ENCODE data around the gene MRPS15. TPM values are rescaled to one million over a fixed set of nuclear protein-coding genes. Genes with fewer than 3 reads are reported as not detected.

MRPS15 gene
- total and polyA plus RNA-seq, 7 donors: 70.3 to 115 (median 85.3) TPM

DNA sequence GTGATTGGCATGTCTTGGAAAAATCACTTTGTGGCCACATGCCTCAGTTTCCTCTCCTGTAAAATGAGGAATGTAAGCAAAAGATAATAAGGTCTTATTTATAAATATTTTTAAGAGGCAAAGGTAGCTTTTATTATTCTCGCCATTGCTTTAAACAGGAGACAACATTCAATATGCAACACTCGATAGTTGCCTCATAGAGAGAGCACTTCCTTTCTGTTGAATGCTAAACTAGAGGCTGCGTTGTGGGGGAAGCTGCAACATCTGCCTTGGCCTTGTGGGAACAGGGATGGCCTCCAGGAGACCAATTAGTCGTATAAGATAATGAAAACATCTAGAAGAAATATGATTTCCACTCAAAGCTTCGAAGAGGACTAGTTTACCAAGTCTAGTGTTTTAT, 17.4 kb downstream of the MRPS15 start:
- Histone ChIP-seq H3K27me3 (no peaks in the 10 kb centered on the region), H3K9me3 (no peaks in the 10 kb centered on the region), H3K36me3 (no peaks in the 10 kb centered on the region), H3K27ac (no peak overlapping the region), H3K4me1 (peaks cover 0 to 21% (median 14%) of the 10 kb centered on the region in 4 donors), H3K4me3 (no peak overlapping the region)
- WGBS, 2 donors: 55 to 85% methylated on average over 5 of the region's 5 CpGs
- TF ChIP-seq POLR2AphosphoS5 (IDR thresholded peaks at IDR 0.05) (no peak), EP300 (IDR thresholded peaks at IDR 0.05) (no peak), POLR2A (IDR thresholded peaks at IDR 0.05) (no peak)
- TF ChIP-seq, protein P1, sequence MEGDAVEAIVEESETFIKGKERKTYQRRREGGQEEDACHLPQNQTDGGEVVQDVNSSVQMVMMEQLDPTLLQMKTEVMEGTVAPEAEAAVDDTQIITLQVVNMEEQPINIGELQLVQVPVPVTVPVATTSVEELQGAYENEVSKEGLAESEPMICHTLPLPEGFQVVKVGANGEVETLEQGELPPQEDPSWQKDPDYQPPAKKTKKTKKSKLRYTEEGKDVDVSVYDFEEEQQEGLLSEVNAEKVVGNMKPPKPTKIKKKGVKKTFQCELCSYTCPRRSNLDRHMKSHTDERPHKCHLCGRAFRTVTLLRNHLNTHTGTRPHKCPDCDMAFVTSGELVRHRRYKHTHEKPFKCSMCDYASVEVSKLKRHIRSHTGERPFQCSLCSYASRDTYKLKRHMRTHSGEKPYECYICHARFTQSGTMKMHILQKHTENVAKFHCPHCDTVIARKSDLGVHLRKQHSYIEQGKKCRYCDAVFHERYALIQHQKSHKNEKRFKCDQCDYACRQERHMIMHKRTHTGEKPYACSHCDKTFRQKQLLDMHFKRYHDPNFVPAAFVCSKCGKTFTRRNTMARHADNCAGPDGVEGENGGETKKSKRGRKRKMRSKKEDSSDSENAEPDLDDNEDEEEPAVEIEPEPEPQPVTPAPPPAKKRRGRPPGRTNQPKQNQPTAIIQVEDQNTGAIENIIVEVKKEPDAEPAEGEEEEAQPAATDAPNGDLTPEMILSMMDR (IDR thresholded peaks at IDR 0.05): no peak
- intact Hi-C loops (cut with DNase I): no loop called here
- no peak for DNase-seq

DNA sequence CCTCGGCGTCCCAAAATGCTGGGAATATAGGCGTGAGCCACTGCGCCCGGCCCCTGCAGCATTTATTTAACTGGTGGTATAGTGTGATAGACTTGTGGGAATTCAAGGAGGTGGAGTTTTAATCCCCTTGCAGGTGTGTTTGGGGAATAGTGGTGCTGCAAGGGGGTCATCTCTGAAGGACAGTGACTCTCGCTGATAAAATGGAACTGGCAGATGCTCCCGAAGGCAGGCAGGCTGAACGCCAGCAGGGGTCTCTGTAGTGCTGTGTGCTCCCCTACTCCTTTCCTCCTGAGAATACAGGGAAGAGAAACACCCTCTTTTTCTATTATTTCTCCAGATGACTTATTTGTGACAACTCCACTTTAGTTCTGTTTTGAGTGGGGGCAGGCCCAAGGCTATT, 17.9 kb downstream of the MRPS15 start:
- no peak for DNase-seq
- Histone ChIP-seq H3K4me1 (peaks cover 0 to 20% (median 14%) of the 10 kb centered on the region in 4 donors), H3K36me3 (no peaks in the 10 kb centered on the region), H3K4me3 (no peak overlapping the region), H3K9me3 (no peaks in the 10 kb centered on the region), H3K27ac (no peak overlapping the region), H3K27me3 (no peaks in the 10 kb centered on the region)
- 62 to 78% methylated on average over 8 of the region's 8 CpGs for WGBS, 2 donors
- TF ChIP-seq POLR2AphosphoS5 (IDR thresholded peaks at IDR 0.05): no peak
- TF ChIP-seq, protein P1 (IDR thresholded peaks at IDR 0.05): no peak
- no peak for TF ChIP-seq EP300 (IDR thresholded peaks at IDR 0.05)
- TF ChIP-seq POLR2A (IDR thresholded peaks at IDR 0.05): no peak
- intact Hi-C loops (cut with DNase I): no loop called here

DNA sequence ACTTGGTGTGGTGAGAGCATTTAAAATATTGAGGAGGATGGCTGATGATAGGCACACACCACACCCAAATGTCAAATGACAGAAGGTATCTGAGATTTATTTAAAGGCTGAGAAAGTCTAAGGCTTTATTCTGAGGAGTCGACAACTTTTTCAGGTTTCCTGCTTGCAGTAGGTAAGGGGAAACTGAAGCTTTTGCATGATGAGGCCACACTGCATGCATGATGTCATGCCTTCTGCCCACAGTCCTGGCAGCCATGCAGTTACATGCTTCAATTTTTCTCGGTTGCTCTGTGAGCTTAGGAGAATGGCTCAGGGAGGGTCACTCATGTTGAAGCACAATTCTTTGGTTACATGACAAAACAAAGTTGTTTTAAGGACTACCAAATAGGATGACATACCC, 20.9 kb downstream of the MRPS15 start:
- H3K27me3 ChIP-seq: no peaks in the 10 kb centered on the region
- no peak overlapping the region for H3K27ac ChIP-seq
- intact Hi-C loops (cut with DNase I): no loop called here
- peaks cover 0 to under 1% (median 0%) of the 10 kb centered on the region in 4 donors for H3K4me1 ChIP-seq
- H3K9me3 ChIP-seq: no peaks in the 10 kb centered on the region
- TF ChIP-seq POLR2A (IDR thresholded peaks at IDR 0.05): no peak
- TF ChIP-seq, protein P1 (IDR thresholded peaks at IDR 0.05): no peak
- no peak for TF ChIP-seq POLR2AphosphoS5 (IDR thresholded peaks at IDR 0.05)
- no peak for TF ChIP-seq EP300 (IDR thresholded peaks at IDR 0.05)
- no peak overlapping the region for H3K4me3 ChIP-seq
- 82 to 88% methylated on average over 2 of the region's 2 CpGs for WGBS, 2 donors
- DNase-seq: no peak
- peaks cover 0 to 11% (median 0%) of the 10 kb centered on the region in 4 donors for H3K36me3 ChIP-seq

DNA sequence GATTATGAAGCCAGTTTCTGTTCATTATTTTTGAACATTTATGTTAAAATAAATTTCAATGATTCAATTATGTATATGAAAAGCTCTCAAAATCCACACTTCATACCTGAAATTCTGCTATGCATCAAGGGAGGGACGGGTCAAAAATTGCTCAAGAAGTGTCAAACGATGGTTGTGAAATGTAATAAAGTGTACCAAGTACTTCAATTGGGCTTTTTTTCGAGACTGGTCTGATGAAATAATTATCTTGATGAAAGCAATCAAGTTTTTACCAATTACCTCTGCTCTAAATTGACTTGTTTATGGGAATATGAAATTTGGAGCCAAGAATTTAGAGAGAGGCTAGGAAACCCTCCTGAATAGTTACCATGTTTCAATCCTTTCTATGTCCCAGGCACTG, 21.8 kb downstream of the MRPS15 start:
- Histone ChIP-seq H3K9me3 (no peaks in the 10 kb centered on the region), H3K27ac (no peak overlapping the region), H3K36me3 (peaks cover 0 to 21% (median 0%) of the 10 kb centered on the region in 4 donors), H3K4me1 (no peaks in the 10 kb centered on the region), H3K27me3 (no peaks in the 10 kb centered on the region), H3K4me3 (no peak overlapping the region)
- 80 to 83% methylated on average over 3 of the region's 3 CpGs for whole genome bisulfite sequencing, 2 donors
- no peak for DNase-seq
- TF ChIP-seq, protein P1 (IDR thresholded peaks at IDR 0.05): no peak
- no peak for TF ChIP-seq EP300 (IDR thresholded peaks at IDR 0.05)
- TF ChIP-seq POLR2A (IDR thresholded peaks at IDR 0.05): no peak
- no peak for TF ChIP-seq POLR2AphosphoS5 (IDR thresholded peaks at IDR 0.05)
- intact Hi-C loops (cut with DNase I): no loop called here

DNA sequence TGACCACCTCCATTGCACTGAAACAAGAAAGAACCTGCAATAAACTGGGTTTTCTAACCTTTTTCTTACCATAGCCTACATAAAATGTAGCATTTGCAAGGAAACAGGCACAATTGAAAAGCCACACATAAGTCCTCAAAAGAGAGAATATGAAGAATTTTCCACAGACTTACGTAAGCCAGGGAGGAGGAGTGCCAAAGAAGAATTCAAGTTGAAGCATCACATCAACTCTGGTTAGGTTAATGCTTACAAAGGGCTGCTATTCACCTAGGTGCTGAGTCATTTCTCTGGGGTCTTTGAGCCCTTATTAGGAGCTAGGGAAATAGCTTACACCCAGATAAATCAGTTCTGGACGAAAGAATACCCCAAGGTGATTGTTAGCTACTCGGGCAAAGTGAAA, 23.5 kb downstream of the MRPS15 start:
- Histone ChIP-seq H3K4me1 (no peaks in the 10 kb centered on the region), H3K27ac (no peak overlapping the region), H3K27me3 (no peaks in the 10 kb centered on the region), H3K4me3 (no peak overlapping the region), H3K9me3 (no peaks in the 10 kb centered on the region), H3K36me3 (peaks cover 0 to 31% (median 4%) of the 10 kb centered on the region in 4 donors)
- intact Hi-C loops (cut with DNase I): no loop called here
- TF ChIP-seq, protein P1 (IDR thresholded peaks at IDR 0.05): no peak
- TF ChIP-seq POLR2AphosphoS5 (IDR thresholded peaks at IDR 0.05) (no peak), EP300 (IDR thresholded peaks at IDR 0.05) (no peak), POLR2A (IDR thresholded peaks at IDR 0.05) (no peak)
- 91% methylated on average over 3 of the region's 3 CpGs for WGBS, 2 donors
- DNase-seq: no peak
